ENCODE results near the gene GLRX. TPM values are rescaled to one million over a fixed set of nuclear protein-coding genes. Genes with fewer than 3 reads are reported as not detected.

GLRX gene
- total RNA-seq, 1 donor from 2014 or later, result 63.3 TPM

GRCh38 chr5:95778713-95779436 is 43.7 kb downstream of the GLRX start:
- TF ChIP-seq POLR2A (IDR thresholded peaks at IDR 0.05), result no peak
- no peak for TF ChIP-seq POLR2AphosphoS5 (IDR thresholded peaks at IDR 0.05; ENCODE audit: insufficient read depth in 1 of 2, low read depth in 1 of 2)
- no peak for TF ChIP-seq CTCF (IDR thresholded peaks at IDR 0.05)
- no peak for DNase-seq (ENCODE audit: extremely low spot score in 2 of 2)
- Histone ChIP-seq H3K27ac (no peak overlapping the region), H3K27me3 (no peaks in the 10 kb centered on the region), H3K4me3 (no peak overlapping the region), H3K4me1 (peaks cover 6% of the 10 kb centered on the region), H3K9me3 (no peaks in the 10 kb centered on the region), H3K36me3 (no peaks in the 10 kb centered on the region)
- intact Hi-C loops (cut with DNase I), result loop anchor here (5.0 kb wide), 1 partner anchor 112 kb away; no protein-coding TSS in a partner anchor

DNA sequence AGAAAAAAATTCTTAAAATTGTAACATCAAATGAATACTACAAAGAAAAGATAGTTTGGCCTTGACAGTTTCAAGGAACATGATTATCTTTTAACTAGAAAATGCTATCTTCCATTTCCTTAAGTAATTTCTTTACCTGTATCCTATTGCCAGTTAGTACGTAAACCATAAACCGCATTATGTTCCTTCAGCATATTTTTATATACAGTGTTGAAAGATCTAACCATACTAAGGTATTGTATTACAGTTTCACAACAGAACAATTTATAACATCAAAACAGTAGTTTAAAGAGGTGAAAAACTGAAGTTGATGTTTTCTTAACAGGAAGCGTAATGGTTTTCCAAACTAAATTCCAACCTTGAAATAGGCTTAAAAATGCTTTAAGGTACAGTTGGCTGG is 45.1 kb downstream of the GLRX start:
- intact Hi-C loops (cut with DNase I), result loop anchor here (5.0 kb wide), 1 partner anchor 110 kb away; no protein-coding TSS in a partner anchor
- no peak for DNase-seq (ENCODE audit: extremely low spot score in 2 of 2)
- H3K4me3 ChIP-seq, result no peak overlapping the region
- H3K36me3 ChIP-seq, result no peaks in the 10 kb centered on the region
- no peaks in the 10 kb centered on the region for H3K27me3 ChIP-seq
- TF ChIP-seq POLR2AphosphoS5 (IDR thresholded peaks at IDR 0.05; ENCODE audit: insufficient read depth in 1 of 2, low read depth in 1 of 2), result no peak
- no peak for TF ChIP-seq POLR2A (IDR thresholded peaks at IDR 0.05)
- TF ChIP-seq CTCF (IDR thresholded peaks at IDR 0.05), result no peak
- no peaks in the 10 kb centered on the region for H3K9me3 ChIP-seq
- H3K4me1 ChIP-seq, result peaks cover 6% of the 10 kb centered on the region
- no peak overlapping the region for H3K27ac ChIP-seq

DNA sequence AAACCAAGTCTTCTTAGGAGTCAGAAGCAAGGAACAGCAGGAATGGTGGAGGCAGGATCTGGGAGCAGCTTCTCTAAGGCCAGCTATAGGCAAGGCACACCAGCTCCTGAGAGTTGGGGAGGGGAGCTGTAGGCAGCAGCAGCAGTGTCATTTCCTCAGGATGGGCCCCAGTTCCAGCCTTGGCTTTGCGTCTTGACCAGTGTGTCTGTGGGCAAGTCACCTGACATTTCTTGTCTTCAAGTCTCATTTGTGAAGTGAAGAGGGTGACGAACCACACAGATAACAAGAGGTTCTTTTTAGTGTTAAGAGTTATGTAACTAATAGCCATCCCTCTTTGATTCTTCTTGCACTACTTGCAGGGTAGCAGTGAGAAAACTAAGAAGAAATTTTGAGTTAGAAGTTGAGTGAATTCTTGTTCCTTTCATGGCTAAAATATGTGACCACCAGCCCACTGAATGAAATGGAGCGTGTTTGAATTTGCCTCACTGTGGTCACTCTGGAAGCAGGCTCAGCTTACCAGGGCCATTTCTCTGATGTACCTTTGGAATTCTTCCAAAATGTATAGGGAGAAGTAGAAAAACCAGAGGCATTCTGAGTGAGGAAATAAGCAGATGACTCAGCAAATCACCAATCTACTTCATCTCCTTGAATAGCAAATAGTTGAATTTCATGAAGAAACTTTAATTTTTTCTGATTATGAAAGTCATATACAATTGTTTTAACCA is 49.0 kb downstream of the GLRX start:
- H3K36me3 ChIP-seq, result no peaks in the 10 kb centered on the region
- H3K27me3 ChIP-seq, result no peaks in the 10 kb centered on the region
- intact Hi-C loops (cut with DNase I), result no loop called here
- TF ChIP-seq CTCF (IDR thresholded peaks at IDR 0.05) (no peak), POLR2A (IDR thresholded peaks at IDR 0.05) (no peak), POLR2AphosphoS5 (IDR thresholded peaks at IDR 0.05; ENCODE audit: insufficient read depth in 1 of 2, low read depth in 1 of 2) (no peak)
- H3K4me1 ChIP-seq, result no peaks in the 10 kb centered on the region
- H3K9me3 ChIP-seq, result no peaks in the 10 kb centered on the region
- H3K27ac ChIP-seq, result no peak overlapping the region
- DNase-seq (ENCODE audit: extremely low spot score in 2 of 2), result no peak
- no peak overlapping the region for H3K4me3 ChIP-seq

- H3K27me3 ChIP-seq, result no peaks in the 10 kb centered on the region
- no peaks in the 10 kb centered on the region for H3K36me3 ChIP-seq
- intact Hi-C loops (cut with DNase I), result no loop called here
- TF ChIP-seq POLR2A (IDR thresholded peaks at IDR 0.05), result no peak
- TF ChIP-seq POLR2AphosphoS5 (IDR thresholded peaks at IDR 0.05; ENCODE audit: insufficient read depth in 1 of 2, low read depth in 1 of 2), result no peak
- TF ChIP-seq CTCF (IDR thresholded peaks at IDR 0.05), result no peak
- H3K9me3 ChIP-seq, result no peaks in the 10 kb centered on the region
- H3K27ac ChIP-seq, result no peak overlapping the region
- no peaks in the 10 kb centered on the region for H3K4me1 ChIP-seq
- no peak for DNase-seq (ENCODE audit: extremely low spot score in 2 of 2)
- H3K4me3 ChIP-seq, result no peak overlapping the region
Measured at GRCh38 chr5:95771892-95772291, 50.6 kb downstream of the GLRX start.

Measured in vagina (tissue), 2 donors.